A673 (cell line): ENCODE results near the gene EPHA6.

ENCODE experiments used
- EZH2 ChIP-seq: fragments of 200-600 bp; sonication (generic); IDR thresholded peaks from 2 replicates; pipeline ENCODE4 v1.6.1; 2017; ENCODE audit warnings: borderline replicate concordance, low read depth, mild to moderate bottlenecking, mixed read lengths, antibody characterized with exemption, low read length; ENCODE audit not compliant: poor library complexity, severe bottlenecking
- TF ChIP-seq, protein P1 (sequence below): fragments of 300-800, 200-600 bp; sonication (generic); conservative IDR thresholded peaks from 2 replicates; pipeline ENCODE4 v1.5.1; 2017; ENCODE audit warnings: low read depth, mild to moderate bottlenecking, antibody characterized with exemption, low read length, moderate library complexity, mixed read lengths

DNA sequence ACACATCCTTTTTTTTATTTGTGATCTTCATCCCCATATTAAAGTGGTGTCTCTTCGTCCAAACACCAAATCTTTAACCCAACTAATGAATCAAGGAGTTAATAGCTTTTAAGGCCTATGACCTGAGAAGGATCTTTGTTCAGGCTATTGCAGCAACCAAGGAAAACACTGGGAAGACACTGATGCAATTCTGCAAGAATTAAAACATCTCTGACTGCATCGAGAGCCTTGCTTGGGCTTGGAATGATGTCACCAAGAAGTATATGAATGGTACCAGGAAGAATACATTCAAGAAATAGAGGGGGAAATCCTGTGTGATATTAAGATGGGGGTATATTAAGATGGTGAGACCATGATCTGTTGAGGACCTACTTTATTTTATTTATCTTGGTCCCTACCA lies 736.0 kb downstream of the EPHA6 start:
- TF ChIP-seq, protein P1, sequence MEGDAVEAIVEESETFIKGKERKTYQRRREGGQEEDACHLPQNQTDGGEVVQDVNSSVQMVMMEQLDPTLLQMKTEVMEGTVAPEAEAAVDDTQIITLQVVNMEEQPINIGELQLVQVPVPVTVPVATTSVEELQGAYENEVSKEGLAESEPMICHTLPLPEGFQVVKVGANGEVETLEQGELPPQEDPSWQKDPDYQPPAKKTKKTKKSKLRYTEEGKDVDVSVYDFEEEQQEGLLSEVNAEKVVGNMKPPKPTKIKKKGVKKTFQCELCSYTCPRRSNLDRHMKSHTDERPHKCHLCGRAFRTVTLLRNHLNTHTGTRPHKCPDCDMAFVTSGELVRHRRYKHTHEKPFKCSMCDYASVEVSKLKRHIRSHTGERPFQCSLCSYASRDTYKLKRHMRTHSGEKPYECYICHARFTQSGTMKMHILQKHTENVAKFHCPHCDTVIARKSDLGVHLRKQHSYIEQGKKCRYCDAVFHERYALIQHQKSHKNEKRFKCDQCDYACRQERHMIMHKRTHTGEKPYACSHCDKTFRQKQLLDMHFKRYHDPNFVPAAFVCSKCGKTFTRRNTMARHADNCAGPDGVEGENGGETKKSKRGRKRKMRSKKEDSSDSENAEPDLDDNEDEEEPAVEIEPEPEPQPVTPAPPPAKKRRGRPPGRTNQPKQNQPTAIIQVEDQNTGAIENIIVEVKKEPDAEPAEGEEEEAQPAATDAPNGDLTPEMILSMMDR: no peak
- TF ChIP-seq EZH2: no peak
